ENCODE data around the gene SH2D2A.

The SH2D2A gene

GRCh38 chr1:156801409-156802121 is 15.1 kb downstream of the SH2D2A start:
- DNase-seq: no peak

DNA sequence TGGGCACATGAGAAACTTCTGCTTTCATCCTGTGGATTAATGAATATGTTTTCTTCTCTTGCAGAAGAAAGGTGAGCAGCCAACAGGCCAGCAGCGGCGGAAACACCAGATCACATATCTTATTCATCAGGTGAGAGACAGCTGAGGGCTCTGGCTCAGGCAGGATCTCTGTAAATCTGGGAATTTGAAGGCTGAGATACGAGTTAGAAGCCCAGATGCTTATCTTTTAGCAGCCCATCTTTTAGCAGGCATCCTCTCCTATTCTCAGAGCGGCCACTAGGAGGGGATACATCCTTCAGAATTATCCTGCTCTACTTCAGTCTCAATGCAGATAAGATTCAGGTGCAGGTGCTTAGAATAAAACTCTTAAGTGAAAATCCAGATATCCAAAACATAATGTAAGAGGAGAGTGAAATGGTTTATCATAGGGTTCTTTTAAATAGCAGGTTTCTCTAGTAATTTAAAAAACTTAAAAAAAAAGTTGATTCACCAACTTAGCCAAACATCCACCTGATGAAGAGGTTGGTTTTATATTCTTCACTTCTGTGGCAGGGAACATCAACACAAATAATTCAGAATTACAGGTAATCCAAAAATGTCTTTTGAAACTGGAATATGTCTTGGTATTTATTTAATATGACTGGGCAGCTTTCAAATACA is 19.3 kb downstream of the SH2D2A start:
- peak; percentile 84 for DNase-seq

DNA sequence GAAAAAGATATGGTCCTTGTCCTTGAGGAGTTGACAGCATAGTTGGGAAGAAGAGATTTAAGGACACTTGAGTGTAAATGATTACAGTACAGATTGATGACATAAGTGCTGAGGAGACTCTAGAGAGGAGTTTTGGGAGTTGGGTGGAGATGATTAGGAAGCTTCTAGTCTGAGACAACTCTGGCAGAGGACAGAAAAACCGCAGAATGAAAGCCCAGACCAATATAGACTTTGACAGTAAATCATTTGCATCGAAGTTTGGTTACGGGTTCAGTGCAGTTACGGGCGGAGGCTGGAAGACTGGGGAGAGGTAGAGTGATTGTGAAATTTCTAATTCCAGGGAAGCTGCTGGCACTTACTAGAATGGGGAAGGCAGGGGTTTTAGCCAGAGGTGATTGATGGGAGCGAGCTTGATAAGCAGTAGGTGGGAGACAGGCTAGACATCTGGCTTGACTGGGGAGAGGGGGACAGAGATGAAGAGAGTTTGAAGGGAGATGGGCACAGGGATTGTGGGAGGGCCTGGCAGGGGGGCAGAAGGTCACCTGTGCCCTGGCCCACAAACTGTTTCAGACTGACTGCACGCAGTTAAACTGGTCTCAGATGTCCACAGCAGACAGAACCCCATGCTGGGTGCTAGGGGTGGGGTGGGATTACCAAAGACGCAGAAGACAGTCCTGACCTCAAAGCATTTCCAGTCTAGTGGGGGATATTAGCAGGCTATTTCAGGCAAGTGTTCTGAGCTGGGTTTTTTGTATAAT is 20.1 kb downstream of the SH2D2A start:
- no peak for DNase-seq

- DNase-seq: no peak
Measured at GRCh38 chr1:156795787-156796186, 20.9 kb downstream of the SH2D2A start.

DNA sequence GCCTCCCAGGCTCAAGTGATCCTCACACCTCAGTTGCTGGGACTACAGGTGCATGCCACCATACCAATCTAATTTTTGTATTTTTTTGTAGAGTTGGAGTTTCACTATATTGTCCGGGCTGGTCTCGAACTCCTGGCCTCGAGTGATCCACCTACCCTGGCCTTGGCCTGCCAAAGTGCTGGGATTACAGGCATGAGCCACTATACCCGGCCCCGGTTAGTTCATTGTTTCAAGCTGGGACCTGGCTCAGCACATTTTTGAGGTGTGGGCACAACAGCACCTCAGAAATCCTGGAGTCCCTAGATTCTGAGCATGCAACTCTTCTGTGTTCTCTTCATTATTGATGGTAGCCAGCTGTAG is 21.3 kb downstream of the SH2D2A start:
- no peak for DNase-seq

GRCh38 chr1:156794506-156795373 is 21.9 kb downstream of the SH2D2A start:
- no peak for DNase-seq

- DNase-seq: no peak
Measured at GRCh38 chr1:156789621-156790318, 26.9 kb downstream of the SH2D2A start.

- no peak for DNase-seq
Measured at GRCh38 chr1:156788136-156788535, 28.5 kb downstream of the SH2D2A start.

- peak; percentile 44 for DNase-seq
Measured at GRCh38 chr1:156786640-156787039, 30.0 kb downstream of the SH2D2A start.

DNA sequence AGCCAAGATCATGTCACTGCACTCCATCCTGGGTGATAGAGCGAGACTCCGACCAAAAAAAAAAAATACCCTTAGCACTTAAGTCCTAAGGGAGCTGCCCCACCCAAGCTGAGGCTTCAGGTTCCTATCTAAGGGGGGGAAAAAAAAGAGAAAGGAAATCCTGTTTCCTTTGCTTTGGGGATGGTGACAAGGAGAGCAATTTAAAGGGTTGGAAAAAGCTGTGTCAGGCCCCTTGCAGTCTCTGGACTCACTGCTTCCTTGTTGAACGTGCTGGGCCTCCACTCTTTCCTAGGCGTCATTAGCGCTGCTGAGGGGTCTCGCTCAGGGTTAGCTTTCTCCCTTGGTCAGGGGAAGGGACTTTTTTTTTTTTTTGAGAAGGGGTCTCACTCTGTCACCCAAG is 31.2 kb downstream of the SH2D2A start:
- DNase-seq: no peak

DNA sequence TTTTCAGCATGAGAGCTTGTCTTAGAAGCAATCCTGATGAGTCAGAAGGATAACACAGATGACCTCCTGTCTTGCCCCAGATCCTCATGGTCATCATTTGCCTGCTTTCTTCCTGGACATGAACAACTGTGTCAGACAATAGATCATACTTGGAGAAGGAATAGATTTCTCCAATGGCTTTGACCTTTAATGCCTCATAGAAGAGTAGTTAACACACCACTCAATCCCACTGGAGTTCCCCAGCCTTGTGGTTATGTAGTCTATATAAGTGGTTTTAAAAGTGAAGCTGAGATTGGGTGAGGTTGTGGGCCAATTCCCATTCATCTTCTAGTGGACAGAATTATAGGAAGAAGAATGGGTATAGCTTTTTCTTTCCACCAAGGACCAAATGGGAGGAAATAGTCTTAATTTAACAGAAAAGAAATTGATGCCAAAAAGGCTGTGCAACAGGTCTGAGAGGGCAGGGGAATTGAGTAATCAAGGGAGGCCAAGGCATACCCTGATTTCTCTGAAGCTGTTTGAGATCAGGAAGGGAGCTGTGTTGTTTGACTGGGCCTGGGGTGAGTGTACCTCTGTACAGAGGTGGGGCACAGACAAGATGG is 35.0 kb downstream of the SH2D2A start:
- DNase-seq: no peak

GRCh38 chr1:156777573-156777972 is 39.1 kb downstream of the SH2D2A start:
- DNase-seq: no peak

GRCh38 chr1:156776942-156777341 is 39.7 kb downstream of the SH2D2A start:
- no peak for DNase-seq

DNA sequence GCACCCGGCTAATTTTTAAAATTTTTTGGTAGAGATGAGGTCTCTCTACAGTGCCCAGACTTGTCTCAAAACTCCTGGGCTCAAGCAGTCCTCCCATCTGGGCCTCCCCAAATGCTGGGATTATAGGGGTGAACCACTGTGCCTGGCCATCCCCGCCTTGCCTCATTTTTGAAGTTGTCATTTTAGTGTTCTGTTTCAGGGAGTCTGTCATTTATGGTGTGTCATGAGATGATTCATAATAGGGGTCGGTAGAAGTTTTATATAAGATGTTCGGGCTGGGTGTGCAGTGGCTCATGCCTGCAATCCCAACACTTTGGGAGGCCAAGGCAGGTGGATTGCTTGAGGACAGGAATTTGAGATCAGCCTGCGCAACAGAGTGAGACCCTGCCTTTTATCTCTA is 40.8 kb downstream of the SH2D2A start:
- no peak for DNase-seq

DNA sequence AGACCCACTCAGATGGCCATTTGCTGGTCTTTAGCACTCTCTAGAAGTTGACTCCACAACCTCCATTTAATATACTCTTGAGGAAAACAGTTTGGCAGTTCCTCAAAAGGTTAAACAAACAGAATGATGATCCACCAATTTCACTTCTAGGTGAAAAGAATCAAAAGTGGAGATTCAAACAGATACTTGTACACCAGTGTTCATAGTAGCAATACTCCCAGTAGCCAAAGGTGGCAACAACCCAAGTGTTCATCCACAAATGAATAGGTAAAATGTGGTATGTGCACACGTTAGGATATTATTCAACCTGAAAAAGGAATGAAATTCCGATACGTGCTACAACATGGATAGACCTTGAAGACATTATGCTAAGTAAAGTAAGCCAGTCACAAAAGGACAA is 43.0 kb downstream of the SH2D2A start:
- peak; percentile 38 for DNase-seq

DNA sequence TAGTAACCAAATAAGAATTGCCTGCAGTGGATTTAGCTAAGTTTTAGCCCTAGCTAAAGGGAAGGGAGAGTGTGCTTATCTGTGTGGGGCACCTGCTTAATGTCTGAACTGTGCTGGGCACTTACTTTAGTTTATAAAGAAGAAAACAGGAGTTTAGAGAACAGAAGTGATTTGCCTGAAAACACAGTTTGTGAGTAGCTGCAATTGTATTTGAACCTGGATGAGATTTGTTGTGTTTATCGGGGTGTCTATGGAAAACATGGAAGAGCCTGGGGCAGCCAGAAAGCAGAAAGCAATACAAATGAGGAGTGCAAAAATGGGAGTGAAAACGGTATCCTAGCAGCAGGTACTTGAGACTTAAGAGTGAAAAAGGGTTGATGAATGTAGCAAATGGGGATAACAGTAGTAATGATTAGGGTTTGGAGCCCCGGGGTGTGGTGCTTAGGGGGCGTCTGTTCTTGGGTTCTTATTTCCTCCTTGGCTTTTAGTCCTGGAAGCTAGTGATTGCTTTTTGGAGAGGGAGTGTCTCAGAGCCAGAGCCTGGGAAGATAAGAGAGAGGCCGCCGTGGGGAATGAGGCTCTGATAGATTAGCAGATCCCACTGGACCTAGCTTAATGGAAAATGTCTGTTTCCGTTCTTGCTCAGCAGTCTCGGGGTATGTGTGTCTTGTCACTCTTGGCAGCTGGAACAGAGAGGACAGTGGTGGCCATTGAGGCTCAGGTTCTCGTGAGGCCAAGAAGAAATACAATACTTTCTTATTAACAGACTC is 43.7 kb downstream of the SH2D2A start:
- DNase-seq: peak; percentile 74

GRCh38 chr1:156772222-156772621 is 44.4 kb downstream of the SH2D2A start:
- no peak for DNase-seq

- DNase-seq: no peak
Measured at GRCh38 chr1:156768610-156769295, 47.9 kb downstream of the SH2D2A start.

GRCh38 chr1:156767879-156768604 is 48.6 kb downstream of the SH2D2A start:
- DNase-seq: peak; percentile 56

Data from hematopoietic multipotent progenitor cell treated with erythropoietin and hydrocortisone succinate and interleukin-3 and kit ligand, for 6 days (in vitro differentiated cells).